ENCODE data around the gene COA8. TPM values are rescaled to one million over a fixed set of nuclear protein-coding genes. Genes with fewer than 3 reads are reported as not detected.
"Not testable (repeated sequence)": the region's sequence is repeated elsewhere in the genome, so short reads cannot be mapped to it uniquely, and the experiment has no call there.

COA8 gene
- total and polyA plus RNA-seq, 4 donors: 27.6 to 71.7 (median 38.8) TPM

DNA sequence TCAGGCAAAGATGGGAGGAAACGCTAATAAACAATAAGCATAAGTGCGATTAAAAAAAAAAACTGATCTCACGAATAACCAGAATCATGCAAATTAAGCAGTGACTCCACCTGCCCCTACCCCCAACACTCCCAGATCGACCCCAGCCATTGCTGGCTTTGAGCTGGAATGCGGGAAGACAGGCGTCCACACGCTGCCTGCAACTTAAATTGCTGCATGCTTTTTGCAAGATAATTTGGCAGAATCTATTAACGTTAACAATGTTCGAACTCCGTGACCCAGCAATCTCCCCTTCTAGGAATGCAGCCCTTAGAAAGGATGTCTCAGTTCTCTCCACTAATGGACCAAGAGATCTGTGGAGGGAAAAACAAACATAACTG is 39.2 kb upstream of the COA8 start:
- intact Hi-C loops (cut with DNase I): no loop called here
- Histone ChIP-seq H3K27ac (ENCODE audit: low read depth in 1 of 2, low read length in 2 of 2) (no peak overlapping the region), H3K36me3 (ENCODE audit: control insufficient read depth in 1 of 2, insufficient read depth in 2 of 2, low read length in 1 of 2) (no peaks in the 10 kb centered on the region), H3K27me3 (ENCODE audit: control insufficient read depth in 1 of 2, insufficient read depth in 2 of 2, low read length in 1 of 2) (no peaks in the 10 kb centered on the region), H3K4me1 (ENCODE audit: control insufficient read depth in 1 of 2, insufficient read depth in 2 of 2, low read length in 2 of 2) (no peaks in the 10 kb centered on the region), H3K9me3 (ENCODE audit: control insufficient read depth, low read length) (no peaks in the 10 kb centered on the region), H3K4me3 (ENCODE audit: low read length in 2 of 2) (no peak overlapping the region)
- 77% methylated on average over 10 of the region's 10 CpGs for WGBS, 2 donors
- DNase-seq: no peak
- no peak for ATAC-seq (ENCODE audit: low FRiP score)

DNA sequence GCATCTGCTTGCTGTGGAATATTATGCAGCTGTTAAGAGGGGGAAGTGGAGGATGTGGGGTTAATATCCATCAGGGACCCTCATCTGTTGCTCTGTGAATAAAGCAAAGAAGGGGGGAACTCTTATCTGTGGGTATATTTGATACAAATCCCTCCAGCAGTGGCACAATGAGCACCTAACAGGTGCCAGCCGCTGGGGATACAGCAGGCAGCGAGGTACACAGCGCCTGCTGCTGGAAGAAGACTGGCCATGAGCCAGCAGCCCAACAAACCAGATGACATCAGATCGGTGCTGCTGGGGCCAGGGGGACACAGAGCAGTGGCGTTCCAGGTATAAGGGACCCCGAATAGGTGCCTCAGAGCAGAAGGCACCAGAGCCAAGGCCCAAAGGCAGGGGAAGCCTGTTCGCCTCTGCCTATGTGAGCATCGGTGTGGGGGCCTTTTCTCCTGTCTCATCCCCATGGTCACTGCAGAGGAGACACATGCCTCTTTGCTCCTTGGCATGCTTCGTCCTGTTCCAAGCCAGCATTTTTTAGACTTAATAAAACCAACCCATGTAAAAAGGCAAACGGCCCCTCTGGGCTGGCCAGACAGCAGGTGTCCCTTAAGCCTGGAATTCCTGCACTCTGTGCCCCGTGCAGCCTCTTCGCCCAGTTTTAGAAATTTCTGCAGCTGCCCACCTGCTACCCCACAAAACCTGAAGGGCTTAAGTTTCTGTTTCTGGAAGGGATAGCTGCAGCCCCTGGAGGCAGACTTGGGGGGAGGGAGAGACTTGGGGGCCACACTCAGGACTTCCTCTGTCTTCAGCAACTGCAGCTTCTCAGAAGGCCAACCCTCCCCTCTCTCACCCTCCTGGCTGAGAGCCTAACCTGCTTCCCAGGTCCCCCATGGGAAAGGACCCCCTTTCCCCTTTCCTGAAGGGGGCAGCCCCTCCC is 38.5 kb upstream of the COA8 start:
- no peaks in the 10 kb centered on the region for H3K27me3 ChIP-seq (ENCODE audit: control insufficient read depth in 1 of 2, insufficient read depth in 2 of 2, low read length in 1 of 2)
- no peak overlapping the region for H3K27ac ChIP-seq (ENCODE audit: low read depth in 1 of 2, low read length in 2 of 2)
- H3K36me3 ChIP-seq (ENCODE audit: control insufficient read depth in 1 of 2, insufficient read depth in 2 of 2, low read length in 1 of 2): no peaks in the 10 kb centered on the region
- no peaks in the 10 kb centered on the region for H3K4me1 ChIP-seq (ENCODE audit: control insufficient read depth in 1 of 2, insufficient read depth in 2 of 2, low read length in 2 of 2)
- no peaks in the 10 kb centered on the region for H3K9me3 ChIP-seq (ENCODE audit: control insufficient read depth, low read length)
- no peak overlapping the region for H3K4me3 ChIP-seq (ENCODE audit: low read length in 2 of 2)
- DNase-seq: no peak
- 67 to 71% methylated on average over 11 to 12 of the region's 12 CpGs for WGBS, 2 donors
- ATAC-seq (ENCODE audit: low FRiP score): no peak
- intact Hi-C loops (cut with DNase I): no loop called here

DNA sequence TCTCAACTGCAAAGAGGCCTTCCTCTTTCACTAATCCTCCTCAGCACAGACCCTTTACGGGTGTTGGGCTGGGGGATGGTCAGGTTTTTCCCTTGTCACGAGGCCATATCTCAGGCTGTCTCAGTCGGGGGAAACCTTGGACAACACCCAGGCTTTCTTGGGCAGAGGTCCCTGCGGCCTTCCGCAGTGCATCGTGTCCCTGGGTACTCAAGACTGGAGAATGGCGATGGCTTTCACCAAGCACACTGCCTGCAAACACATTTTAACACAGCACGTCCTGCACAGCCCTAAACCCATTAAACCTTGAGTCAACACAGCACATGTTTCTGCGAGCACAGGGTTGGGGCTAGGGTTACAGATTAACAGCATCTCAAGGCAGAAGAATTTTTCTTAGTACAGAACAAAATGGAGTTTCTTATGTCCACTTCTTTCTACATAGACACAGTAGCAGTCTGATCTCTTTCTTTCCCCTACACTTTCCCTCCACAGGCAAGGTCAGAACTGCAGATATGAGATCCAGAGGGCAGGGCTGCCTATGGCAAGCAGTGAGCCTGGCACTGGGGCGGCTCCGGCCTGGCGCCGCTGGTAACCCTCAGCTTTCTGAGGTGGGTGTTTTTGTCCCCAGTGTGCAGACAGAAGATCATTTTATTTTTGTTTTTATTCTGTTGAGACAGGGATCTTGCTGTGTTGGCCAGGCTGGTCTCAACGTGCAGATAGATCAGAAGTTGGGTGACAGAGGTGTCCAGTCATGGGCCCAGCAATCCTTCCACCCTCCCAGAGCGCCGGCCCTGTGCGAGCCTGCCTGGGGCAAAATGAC is 37.1 kb upstream of the COA8 start:
- H3K36me3 ChIP-seq (ENCODE audit: control insufficient read depth in 1 of 2, insufficient read depth in 2 of 2, low read length in 1 of 2); H3K27me3 ChIP-seq (ENCODE audit: control insufficient read depth in 1 of 2, insufficient read depth in 2 of 2, low read length in 1 of 2); H3K9me3 ChIP-seq (ENCODE audit: control insufficient read depth, low read length); H3K4me1 ChIP-seq (ENCODE audit: control insufficient read depth in 1 of 2, insufficient read depth in 2 of 2, low read length in 2 of 2); DNase-seq; ATAC-seq (ENCODE audit: low FRiP score); intact Hi-C loops (cut with DNase I); H3K4me3 ChIP-seq (ENCODE audit: low read length in 2 of 2); H3K27ac ChIP-seq (ENCODE audit: low read depth in 1 of 2, low read length in 2 of 2): not testable (repeated sequence)
- 56% methylated on average over 17 of the region's 17 CpGs for WGBS, 2 donors

DNA sequence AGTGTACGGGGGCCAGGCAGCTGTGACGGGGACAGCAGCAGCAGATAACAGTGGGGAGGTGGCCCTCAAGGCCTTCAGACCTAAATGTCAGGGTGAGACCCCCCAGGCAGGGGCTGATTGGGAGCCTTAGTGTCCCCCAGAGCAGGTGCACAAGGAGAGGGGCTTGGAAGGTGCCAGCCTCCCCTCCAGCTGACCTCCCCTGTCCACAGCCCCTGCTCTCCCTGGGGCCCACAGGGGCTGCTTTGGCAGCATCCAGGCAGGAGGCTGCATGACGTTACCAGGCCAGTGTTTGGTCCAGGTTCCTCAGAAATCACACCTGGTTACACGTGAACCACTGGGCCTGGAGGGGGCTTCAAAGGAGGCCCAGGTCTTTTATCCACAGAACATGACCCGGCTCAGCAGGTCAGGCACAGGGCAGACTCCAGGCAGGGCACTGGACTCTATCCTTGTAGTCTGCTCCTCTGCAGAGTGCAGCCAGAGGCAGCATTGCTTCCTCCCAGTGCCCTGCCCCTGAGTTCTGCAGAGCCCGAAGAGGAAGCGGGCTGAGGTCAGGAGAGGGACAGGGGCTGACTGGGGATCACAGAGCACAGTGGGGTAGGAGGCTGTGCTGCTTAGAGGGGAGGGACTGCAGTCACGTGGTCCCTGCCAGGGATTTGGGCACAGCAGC is 36.4 kb upstream of the COA8 start:
- Histone ChIP-seq H3K4me1 (ENCODE audit: control insufficient read depth in 1 of 2, insufficient read depth in 2 of 2, low read length in 2 of 2) (no peaks in the 10 kb centered on the region), H3K36me3 (ENCODE audit: control insufficient read depth in 1 of 2, insufficient read depth in 2 of 2, low read length in 1 of 2) (no peaks in the 10 kb centered on the region), H3K9me3 (ENCODE audit: control insufficient read depth, low read length) (no peaks in the 10 kb centered on the region), H3K27me3 (ENCODE audit: control insufficient read depth in 1 of 2, insufficient read depth in 2 of 2, low read length in 1 of 2) (no peaks in the 10 kb centered on the region), H3K4me3 (ENCODE audit: low read length in 2 of 2) (no peak overlapping the region), H3K27ac (ENCODE audit: low read depth in 1 of 2, low read length in 2 of 2) (no peak overlapping the region)
- no peak for ATAC-seq (ENCODE audit: low FRiP score)
- DNase-seq: no peak
- intact Hi-C loops (cut with DNase I): no loop called here
- WGBS, 2 donors: 74 to 77% methylated on average over 8 of the region's 8 CpGs

DNA sequence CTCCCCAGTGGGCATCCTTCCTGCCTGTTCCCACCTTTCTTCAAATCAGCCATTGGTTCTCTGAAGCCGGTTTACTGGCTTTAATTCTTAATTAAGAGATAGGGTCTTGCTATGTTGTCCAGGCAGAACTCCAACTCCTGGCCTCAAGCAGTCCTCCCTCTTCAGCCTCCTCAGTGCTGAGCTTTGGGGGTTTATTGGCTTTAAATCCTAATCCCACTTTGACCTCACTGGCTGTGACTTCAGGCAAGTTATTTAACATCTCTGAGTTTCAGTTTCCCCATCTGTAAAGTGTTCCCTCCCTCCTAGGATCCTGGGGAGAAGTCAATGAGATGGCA is 35.9 kb upstream of the COA8 start:
- H3K27ac ChIP-seq (ENCODE audit: low read depth in 1 of 2, low read length in 2 of 2): no peak overlapping the region
- DNase-seq: no peak

DNA sequence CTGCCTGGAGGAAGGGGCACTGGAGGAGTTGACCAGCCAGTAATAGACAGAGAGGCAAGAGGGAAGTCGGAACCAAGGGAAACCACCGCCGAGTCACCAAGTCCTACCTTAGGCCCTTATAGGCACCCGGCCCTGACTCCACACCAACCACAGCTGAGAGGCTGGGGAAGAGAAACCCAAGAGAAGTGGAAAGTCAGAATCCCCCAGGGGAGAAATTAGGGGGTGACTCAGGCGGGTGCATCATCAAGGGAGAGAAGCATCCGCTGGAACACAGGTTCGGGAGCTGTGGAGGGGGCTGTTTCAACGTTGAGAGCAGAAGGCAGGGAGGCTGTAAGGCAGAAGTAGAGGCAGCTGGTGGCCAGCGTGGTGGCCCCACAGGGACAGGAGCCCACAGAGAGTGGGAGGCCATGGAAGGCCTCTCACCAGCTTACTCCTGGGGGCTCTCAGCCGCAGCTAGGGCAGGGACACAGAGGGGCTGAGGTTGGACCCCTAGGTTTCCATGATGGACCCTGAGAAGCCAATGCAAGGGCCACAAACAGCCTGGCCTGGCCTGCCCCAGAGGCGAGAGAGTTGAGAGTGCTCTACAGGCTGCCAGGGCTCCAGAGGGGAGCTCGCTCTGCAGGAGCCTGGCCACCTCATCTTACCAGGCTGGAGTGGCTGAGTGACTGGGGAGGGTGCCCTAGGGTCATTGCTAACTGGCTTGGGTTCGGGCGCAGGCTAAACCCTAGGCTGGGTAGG is 35.2 kb upstream of the COA8 start:
- 85 to 91% methylated on average over 14 of the region's 14 CpGs for WGBS, 2 donors
- Histone ChIP-seq H3K4me1 (ENCODE audit: control insufficient read depth in 1 of 2, insufficient read depth in 2 of 2, low read length in 2 of 2) (no peaks in the 10 kb centered on the region), H3K27ac (ENCODE audit: low read depth in 1 of 2, low read length in 2 of 2) (no peak overlapping the region), H3K4me3 (ENCODE audit: low read length in 2 of 2) (no peak overlapping the region), H3K9me3 (ENCODE audit: control insufficient read depth, low read length) (no peaks in the 10 kb centered on the region), H3K27me3 (ENCODE audit: control insufficient read depth in 1 of 2, insufficient read depth in 2 of 2, low read length in 1 of 2) (no peaks in the 10 kb centered on the region), H3K36me3 (ENCODE audit: control insufficient read depth in 1 of 2, insufficient read depth in 2 of 2, low read length in 1 of 2) (no peaks in the 10 kb centered on the region)
- no peak for DNase-seq
- no peak for ATAC-seq (ENCODE audit: low FRiP score)
- intact Hi-C loops (cut with DNase I): no loop called here

More for the DNA sequence above, 35.9 kb upstream of the COA8 start:
- Histone ChIP-seq H3K27me3 (ENCODE audit: control insufficient read depth in 1 of 2, insufficient read depth in 2 of 2, low read length in 1 of 2) (no peaks in the 10 kb centered on the region), H3K4me1 (ENCODE audit: control insufficient read depth in 1 of 2, insufficient read depth in 2 of 2, low read length in 2 of 2) (no peaks in the 10 kb centered on the region), H3K4me3 (ENCODE audit: low read length in 2 of 2) (no peak overlapping the region), H3K36me3 (ENCODE audit: control insufficient read depth in 1 of 2, insufficient read depth in 2 of 2, low read length in 1 of 2) (no peaks in the 10 kb centered on the region), H3K9me3 (ENCODE audit: control insufficient read depth, low read length) (no peaks in the 10 kb centered on the region)
- ATAC-seq (ENCODE audit: low FRiP score): no peak
- intact Hi-C loops (cut with DNase I): no loop called here
- 88 to 91% methylated on average over 1 of the region's 1 CpG for WGBS, 2 donors

DNA sequence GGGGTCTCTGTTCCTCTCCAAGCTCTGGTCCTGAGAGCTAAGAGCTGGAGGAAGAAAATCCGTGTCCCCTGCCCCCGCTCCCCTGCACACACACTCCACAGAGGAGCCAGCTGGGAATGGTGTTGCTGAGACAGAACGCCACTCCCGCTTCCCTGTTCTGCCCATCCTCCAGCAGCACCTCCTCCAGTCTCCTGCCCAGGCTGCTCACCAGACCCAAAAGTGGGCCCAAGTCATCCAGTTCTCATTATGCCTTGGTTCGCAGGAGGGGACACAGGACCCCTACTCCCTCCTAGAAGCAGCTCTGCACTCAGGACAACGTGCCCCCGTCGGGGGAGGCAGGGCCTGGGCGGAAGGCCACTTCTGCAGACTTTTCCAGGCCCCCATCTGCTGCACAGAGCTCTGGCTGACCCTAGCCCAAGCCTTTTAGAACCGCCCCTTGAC is 34.6 kb upstream of the COA8 start:
- no peaks in the 10 kb centered on the region for H3K27me3 ChIP-seq (ENCODE audit: control insufficient read depth in 1 of 2, insufficient read depth in 2 of 2, low read length in 1 of 2)
- peak overlapping the region in 1 of 2 donors; percentile 39 for H3K27ac ChIP-seq (ENCODE audit: low read depth in 1 of 2, low read length in 2 of 2)
- H3K4me3 ChIP-seq (ENCODE audit: low read length in 2 of 2): no peak overlapping the region
- WGBS, 2 donors: 67 to 68% methylated on average over 10 of the region's 10 CpGs
- peak; percentile 40 for ATAC-seq (ENCODE audit: low FRiP score)
- no peak for DNase-seq
- no peaks in the 10 kb centered on the region for H3K36me3 ChIP-seq (ENCODE audit: control insufficient read depth in 1 of 2, insufficient read depth in 2 of 2, low read length in 1 of 2)
- H3K9me3 ChIP-seq (ENCODE audit: control insufficient read depth, low read length): no peaks in the 10 kb centered on the region
- intact Hi-C loops (cut with DNase I): no loop called here
- no peaks in the 10 kb centered on the region for H3K4me1 ChIP-seq (ENCODE audit: control insufficient read depth in 1 of 2, insufficient read depth in 2 of 2, low read length in 2 of 2)

Measured in aorta (tissue), 5 donors.